ENCODE measurements around the gene ZNF135. TPM values are rescaled to one million over a fixed set of nuclear protein-coding genes. Genes with fewer than 3 reads are reported as not detected.

The ZNF135 gene
- total RNA-seq (2014; rRNA removed; shearing (Covaris generic)) = 0.07 TPM in 1 of 2 replicates, not detected in the other

DNA sequence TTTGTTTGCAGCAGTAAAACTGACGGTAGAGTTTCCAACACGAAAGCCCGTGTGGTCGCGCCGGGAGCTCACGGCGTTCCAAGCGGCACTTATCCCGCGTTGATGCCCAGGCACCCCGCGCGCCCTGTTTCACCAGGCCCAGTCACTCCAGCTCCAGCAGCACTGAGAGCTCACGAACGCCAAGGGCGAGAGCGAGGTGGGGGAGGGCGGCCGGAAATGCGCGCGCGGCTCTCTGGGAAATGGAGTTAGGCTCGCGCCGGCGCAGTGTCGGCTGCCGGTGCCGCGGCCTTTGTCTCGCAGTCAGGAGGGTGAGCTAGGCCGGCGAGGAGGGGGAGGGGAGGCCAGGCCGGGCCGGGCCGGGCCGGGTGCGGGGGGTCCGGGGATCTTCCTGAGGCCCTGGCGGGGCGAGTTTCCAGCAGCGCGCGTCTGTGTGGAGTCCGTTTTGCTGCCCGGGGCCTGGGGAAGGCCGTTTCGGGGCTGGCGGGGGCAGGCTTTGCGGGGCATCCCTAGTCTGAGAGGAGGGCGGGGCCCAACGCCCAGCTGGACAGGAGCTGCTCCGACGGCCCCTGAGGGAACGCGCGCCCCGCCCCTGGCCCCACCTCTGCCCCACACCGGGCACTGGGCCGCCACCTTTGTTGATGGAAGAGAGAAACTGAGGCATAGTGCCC is at the start of gene ZNF135:
ZNF135 (plus strand) TSS at position 280 of the 668 bp plus-strand sequence. CDS start 721 bp downstream, outside the sequence.
- Histone ChIP-seq H3K4me3 (ENCODE audit: insufficient read depth, low read depth, low read length) (peak within 1 kb of the TSS; percentile 38; the same call in 1 of the 2 replicates), H3K36me3 (replicated peaks; ENCODE audit: control insufficient read depth, insufficient read depth, low read length) (peaks cover 4% of the 10 kb centered on the region), H3K27me3 (ENCODE audit: control insufficient read depth, insufficient read depth, low read length) (no peaks in the 10 kb centered on the region)
- DNase-seq = peak; percentile 99

DNA sequence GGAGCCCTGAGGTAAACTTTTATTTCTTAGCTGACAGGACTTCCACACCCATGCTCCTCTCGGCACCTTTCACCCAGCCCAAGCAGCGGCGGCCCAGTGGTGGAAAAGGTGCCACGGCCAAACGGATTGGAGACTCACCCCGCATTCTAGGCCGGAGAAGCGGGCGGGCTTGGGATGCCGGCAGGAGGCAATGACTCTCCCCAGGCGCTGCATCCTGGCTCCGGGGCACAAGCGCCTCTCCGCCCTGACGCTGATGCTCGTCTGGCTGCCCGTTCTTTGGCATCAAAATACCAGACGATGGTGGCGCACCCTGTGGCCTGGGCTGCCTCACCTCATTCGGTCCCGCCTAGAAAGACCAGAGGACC is 49.8 kb upstream of the ZNF135 start:
- H3K4me3 ChIP-seq (ENCODE audit: insufficient read depth, low read depth, low read length) = no peak overlapping the region

DNA sequence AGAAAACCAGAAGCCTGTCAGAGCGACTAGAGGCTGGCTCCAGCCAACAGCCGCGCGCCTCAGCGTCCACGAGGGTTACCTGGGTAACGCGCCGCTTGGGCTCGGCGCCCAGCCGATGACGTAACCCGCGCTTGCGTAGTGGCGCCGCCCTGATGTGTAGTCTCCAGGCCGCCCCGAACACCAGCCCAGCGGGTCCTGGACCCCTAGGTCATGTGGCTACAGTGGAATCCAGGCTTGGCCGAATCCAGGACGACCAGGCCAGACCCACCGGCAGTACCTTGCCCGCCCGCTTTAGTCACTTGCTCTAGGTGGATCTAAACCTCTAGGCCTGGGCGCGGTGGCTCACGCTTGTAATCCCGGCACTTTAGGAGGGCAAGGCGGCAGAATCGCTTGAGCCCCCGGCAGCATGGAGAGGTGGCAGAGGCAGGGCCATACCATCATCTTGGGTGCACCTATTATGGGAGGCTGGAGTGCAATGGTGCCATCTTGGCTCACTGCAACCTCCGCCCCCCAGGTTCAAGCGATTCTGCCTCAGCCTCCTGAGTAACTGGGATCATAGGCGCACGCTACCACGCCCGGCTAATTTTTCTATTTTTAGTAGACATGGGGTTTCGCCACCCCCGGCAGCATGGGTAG is 49.3 kb upstream of the ZNF135 start:
- Histone ChIP-seq H3K36me3 (replicated peaks; ENCODE audit: control insufficient read depth, insufficient read depth, low read length) (peaks cover 4% of the 10 kb centered on the region), H3K27me3 (ENCODE audit: control insufficient read depth, insufficient read depth, low read length) (no peaks in the 10 kb centered on the region), H3K4me3 (ENCODE audit: insufficient read depth, low read depth, low read length) (no peak overlapping the region)
- DNase-seq = no peak

More for the DNA sequence above, 49.8 kb upstream of the ZNF135 start:
- no peak for DNase-seq
- peaks cover 5% of the 10 kb centered on the region for H3K36me3 ChIP-seq (replicated peaks; ENCODE audit: control insufficient read depth, insufficient read depth, low read length)
- no peaks in the 10 kb centered on the region for H3K27me3 ChIP-seq (ENCODE audit: control insufficient read depth, insufficient read depth, low read length)

DNA sequence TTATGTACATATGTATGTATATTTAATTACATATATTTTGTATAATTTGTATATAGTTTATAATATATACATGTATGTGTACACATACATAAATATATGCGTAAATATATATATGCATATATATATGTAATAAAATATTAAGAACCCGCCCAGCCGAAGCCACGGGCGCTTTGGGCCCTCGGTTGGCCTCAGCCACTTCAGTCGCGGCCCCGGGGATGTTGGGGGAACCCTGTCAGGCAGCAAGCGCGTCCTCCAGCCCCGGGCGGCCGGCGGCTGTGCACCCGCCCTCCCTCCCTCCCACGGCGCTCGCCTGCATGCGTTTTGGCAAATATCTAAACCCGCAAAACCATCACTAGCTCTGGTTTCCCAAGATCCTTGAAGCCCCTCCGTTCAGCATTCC is 48.6 kb upstream of the ZNF135 start:
- Histone ChIP-seq H3K36me3 (replicated peaks; ENCODE audit: control insufficient read depth, insufficient read depth, low read length) (peaks cover 2% of the 10 kb centered on the region), H3K27me3 (ENCODE audit: control insufficient read depth, insufficient read depth, low read length) (no peaks in the 10 kb centered on the region), H3K4me3 (ENCODE audit: insufficient read depth, low read depth, low read length) (no peak overlapping the region)
- no peak for DNase-seq

DNA sequence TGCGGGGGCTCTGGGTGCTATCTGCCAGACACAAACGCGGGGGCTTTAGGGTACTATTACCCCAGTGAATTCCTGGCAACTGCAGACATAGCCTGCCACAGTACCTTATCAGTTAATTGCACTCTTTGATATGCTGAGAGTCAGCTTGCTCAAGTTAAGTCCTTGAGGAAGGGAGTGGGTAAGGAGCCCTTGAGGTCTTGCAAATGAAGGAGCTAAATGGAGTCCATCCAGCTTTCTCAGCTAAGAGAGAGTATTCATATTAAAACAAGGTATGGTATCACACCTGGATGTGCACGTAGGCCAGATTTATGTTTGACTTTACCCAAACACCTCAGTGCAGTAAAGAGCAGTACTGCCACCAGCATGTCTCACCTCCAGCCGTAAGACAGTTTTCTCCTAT is 44.9 kb upstream of the ZNF135 start:
- no peaks in the 10 kb centered on the region for H3K27me3 ChIP-seq (ENCODE audit: control insufficient read depth, insufficient read depth, low read length)
- H3K4me3 ChIP-seq (ENCODE audit: insufficient read depth, low read depth, low read length) = no peak overlapping the region

DNA sequence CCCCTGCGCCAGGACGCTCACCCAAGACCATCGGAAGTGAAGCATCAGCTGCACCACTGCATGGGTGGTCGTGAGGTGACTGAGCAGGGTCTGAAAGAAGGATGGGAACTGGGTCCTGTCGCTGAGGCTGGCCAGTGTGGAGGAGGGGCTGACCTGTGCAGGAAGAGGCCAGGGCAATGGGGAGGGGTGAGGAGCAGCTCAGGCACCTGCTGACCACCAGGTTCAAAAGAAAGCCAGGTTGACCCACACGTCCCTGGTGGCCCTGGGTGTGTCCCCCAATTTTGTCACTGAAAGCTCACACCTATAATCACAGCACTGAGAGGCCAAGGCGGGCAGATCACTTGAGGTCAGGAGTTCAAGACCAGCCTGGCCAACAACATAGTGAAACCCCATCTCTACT is 39.0 kb upstream of the ZNF135 start:
- H3K4me3 ChIP-seq (ENCODE audit: insufficient read depth, low read depth, low read length) = no peak overlapping the region
- H3K36me3 ChIP-seq (replicated peaks; ENCODE audit: control insufficient read depth, insufficient read depth, low read length) = no peaks in the 10 kb centered on the region
- no peak for DNase-seq
- no peaks in the 10 kb centered on the region for H3K27me3 ChIP-seq (ENCODE audit: control insufficient read depth, insufficient read depth, low read length)

More for the DNA sequence above, 44.9 kb upstream of the ZNF135 start:
- no peaks in the 10 kb centered on the region for H3K36me3 ChIP-seq (replicated peaks; ENCODE audit: control insufficient read depth, insufficient read depth, low read length)
- no peak for DNase-seq

DNA sequence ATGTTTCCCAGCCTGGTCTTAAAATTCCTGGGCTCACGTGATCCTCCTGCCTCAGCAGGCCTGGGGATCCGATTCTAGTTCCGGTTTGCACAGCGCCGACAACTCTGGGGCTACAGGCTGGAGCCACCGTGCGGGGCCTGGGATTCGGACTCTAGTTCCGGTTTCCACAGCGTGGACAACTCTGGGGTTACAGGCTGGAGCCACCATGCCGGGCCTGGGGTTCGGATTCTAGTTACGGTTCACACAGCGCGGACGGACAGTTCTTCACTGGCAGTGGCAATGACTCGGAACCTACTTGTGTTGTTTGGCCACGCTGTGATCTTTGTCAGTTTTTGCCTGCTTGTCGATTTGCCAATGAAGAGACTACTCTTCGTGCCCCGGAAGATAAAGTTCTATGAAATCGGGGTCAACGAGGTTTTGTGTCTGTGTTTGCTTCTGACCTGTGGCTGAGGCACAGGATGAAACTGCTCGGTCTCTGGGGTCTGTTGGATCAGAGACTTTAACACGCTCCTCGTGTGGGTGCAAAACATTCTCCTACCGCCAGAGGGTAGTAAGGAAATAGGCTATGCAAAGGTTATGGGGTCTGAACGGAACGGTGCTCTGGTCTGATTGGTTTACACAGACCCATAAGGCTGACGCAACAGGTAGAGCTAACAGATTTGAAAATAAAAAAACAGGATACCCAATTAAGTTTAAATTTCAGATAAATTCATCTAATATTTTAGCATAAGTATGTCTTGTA is 37.4 kb upstream of the ZNF135 start:
- peak; percentile 86 for DNase-seq
- H3K4me3 ChIP-seq (ENCODE audit: insufficient read depth, low read depth, low read length) = no peak overlapping the region
- no peaks in the 10 kb centered on the region for H3K36me3 ChIP-seq (replicated peaks; ENCODE audit: control insufficient read depth, insufficient read depth, low read length)
- H3K27me3 ChIP-seq (ENCODE audit: control insufficient read depth, insufficient read depth, low read length) = no peaks in the 10 kb centered on the region

DNA sequence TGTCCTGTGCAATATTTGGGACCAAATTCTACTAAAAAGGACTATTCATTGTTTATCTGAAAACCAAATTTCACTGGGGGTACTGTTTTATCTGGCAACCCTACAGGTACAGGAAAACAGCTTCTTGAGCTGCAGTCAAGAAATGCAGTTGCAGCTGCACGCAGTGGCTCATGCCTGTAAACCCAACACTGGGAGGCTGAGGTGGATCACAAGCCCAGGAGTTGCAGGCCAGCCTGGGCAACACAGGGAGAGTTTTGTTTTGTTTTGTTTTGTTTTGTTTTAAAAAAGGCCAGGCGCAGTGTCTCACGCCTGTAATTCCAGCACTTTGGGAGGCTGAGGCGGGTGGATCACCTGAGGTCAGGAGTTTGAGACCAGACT is 36.8 kb upstream of the ZNF135 start:
- no peak for DNase-seq
- Histone ChIP-seq H3K4me3 (ENCODE audit: insufficient read depth, low read depth, low read length) (no peak overlapping the region), H3K27me3 (ENCODE audit: control insufficient read depth, insufficient read depth, low read length) (no peaks in the 10 kb centered on the region), H3K36me3 (replicated peaks; ENCODE audit: control insufficient read depth, insufficient read depth, low read length) (no peaks in the 10 kb centered on the region)

DNA sequence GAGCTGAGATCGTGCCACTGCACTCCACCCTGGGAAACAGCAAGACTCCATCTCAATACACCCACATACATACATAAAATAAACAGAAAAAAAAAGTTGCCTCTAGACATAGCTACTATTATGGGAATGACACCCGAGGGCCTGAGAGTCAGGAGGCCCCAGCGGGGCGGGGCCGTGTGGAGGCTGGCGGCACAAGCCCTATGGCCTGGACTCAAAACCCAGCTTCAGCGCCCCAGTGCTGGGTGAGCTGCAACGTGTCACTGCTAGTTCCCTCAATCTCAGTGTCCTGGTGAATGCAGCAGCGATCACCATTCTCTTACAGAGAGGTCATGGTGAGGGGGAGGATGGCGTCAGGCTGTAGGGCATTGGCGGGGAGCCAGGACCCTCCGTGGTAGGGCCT is 34.4 kb upstream of the ZNF135 start:
- DNase-seq = no peak
- H3K4me3 ChIP-seq (ENCODE audit: insufficient read depth, low read depth, low read length) = no peak overlapping the region
- no peaks in the 10 kb centered on the region for H3K36me3 ChIP-seq (replicated peaks; ENCODE audit: control insufficient read depth, insufficient read depth, low read length)
- no peaks in the 10 kb centered on the region for H3K27me3 ChIP-seq (ENCODE audit: control insufficient read depth, insufficient read depth, low read length)

DNA sequence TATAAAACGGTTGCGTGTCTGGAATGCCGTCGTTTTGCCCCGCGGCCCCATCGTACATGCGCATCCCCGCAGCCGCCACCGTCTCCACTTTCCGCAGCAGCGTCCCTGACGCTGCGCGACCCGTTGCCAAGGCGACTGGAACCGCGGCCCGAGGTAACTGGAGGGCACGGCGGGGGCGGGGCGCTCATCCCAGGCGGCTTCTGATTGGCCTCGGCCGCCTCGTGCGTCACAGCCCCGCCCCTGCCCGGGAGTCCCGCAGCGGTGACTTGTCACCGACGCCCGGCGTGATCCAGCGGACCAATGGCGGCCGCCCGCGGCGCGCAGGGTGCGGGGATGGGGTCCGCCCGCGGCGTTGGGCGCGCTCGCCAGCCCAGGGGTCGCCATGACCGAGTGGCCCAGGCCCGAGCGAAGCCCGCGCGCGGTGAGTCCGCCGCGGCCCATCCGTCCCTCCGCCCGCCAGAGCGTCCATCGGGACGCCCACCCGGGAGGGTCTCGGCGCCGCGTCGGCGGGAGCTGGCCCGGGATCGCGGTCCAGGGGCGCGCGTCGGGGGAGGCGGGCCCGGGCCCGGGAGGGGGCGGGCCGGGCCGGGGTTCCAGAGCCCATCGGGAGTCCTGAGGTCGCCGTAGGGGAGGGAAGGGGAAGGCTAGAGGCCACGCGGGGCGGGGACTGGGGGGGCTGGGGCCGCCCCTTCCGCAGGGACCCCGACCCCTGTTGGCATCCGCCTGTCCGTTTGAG is 25.2 kb upstream of the ZNF135 start, which contains the start of gene ZSCAN1:
ZSCAN1 (plus strand) TSS at position 285 of the 736 bp plus-strand sequence. CDS start 3,812 bp downstream, outside the sequence.
- peak; percentile 90 for DNase-seq
- H3K36me3 ChIP-seq (replicated peaks; ENCODE audit: control insufficient read depth, insufficient read depth, low read length) = no peaks in the 10 kb centered on the region
- no peaks in the 10 kb centered on the region for H3K27me3 ChIP-seq (ENCODE audit: control insufficient read depth, insufficient read depth, low read length)
- H3K4me3 ChIP-seq (ENCODE audit: insufficient read depth, low read depth, low read length) = peak within 1 kb of the TSS; percentile 37; the same call in 1 of the 2 replicates

DNA sequence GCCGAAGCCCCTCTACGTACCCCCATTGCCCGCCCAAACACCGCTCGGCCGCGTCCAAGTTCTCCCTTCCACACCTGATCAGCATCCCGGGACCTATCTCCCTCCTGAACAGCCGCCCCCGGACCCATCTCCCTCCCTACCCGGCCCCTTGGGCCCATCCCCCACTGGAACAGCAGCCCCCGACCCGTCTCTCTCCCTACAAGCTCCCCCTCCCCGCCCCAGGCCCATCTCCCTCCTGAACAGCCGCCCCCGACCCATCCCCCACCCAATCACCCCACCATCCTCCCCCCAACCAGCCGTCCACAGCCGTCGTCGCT is 24.6 kb upstream of the ZNF135 start:
- DNase-seq = peak; percentile 66
- Histone ChIP-seq H3K36me3 (replicated peaks; ENCODE audit: control insufficient read depth, insufficient read depth, low read length) (no peaks in the 10 kb centered on the region), H3K4me3 (ENCODE audit: insufficient read depth, low read depth, low read length) (peak overlapping the region; percentile 37; the same call in 1 of the 2 replicates), H3K27me3 (ENCODE audit: control insufficient read depth, insufficient read depth, low read length) (no peaks in the 10 kb centered on the region)

DNA sequence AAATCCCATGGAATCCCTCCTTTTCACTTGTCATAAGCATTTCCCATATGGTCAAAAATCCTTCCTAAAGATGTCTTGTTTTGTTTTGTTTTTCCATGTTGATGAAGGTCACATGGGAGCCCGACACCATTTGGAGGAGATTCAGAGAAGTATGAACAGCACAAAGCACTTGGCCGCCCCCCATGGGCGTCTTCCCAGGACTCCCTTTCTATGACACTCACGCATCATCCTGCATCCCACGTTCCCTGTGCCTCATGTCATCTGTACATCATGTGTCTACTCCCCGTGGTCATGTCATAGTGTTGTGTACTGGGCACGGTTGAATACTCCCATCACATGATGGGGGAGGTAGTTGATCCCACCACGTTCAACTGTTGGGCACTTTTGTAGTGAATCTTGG is 23.2 kb upstream of the ZNF135 start:
- no peaks in the 10 kb centered on the region for H3K27me3 ChIP-seq (ENCODE audit: control insufficient read depth, insufficient read depth, low read length)
- no peaks in the 10 kb centered on the region for H3K36me3 ChIP-seq (replicated peaks; ENCODE audit: control insufficient read depth, insufficient read depth, low read length)
- H3K4me3 ChIP-seq (ENCODE audit: insufficient read depth, low read depth, low read length) = no peak overlapping the region
- peak; percentile 20 for DNase-seq

DNA sequence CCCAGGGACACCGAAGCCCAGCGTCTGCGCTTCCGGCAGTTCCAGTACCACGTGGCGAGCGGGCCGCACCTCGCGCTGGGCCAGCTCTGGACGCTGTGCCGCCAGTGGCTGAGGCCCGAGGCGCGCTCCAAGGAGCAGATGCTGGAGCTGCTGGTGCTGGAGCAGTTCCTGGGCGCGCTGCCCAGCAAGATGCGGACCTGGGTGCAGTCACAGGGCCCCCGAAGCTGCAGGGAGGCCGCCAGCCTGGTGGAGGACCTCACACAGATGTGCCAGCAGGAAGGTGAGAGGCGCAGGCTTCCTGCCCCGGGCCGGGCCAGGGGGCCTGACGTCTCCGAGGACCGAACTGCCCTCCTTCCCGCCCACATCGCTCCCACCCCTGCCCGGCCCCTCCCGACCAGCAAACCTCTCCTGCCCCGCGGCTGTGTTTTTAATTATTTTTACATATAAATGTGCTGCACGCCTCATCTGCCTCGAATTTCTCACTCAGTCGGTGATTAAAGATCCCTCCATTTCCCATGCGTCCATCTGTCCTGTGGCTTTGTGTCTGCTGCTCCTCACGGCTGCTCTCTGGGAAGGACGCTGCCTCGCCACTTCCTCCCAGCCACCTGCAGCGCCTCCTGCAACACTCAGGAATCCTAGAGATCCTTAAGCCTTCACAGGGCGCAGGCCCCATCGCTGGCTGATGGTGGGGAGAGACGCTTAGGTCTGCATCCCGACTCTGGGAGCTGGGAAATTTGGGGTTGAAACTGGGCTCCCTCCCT is 21.0 kb upstream of the ZNF135 start:
- Histone ChIP-seq H3K4me3 (ENCODE audit: insufficient read depth, low read depth, low read length) (no peak overlapping the region), H3K27me3 (ENCODE audit: control insufficient read depth, insufficient read depth, low read length) (no peaks in the 10 kb centered on the region)
- peak; percentile 56 for DNase-seq

DNA sequence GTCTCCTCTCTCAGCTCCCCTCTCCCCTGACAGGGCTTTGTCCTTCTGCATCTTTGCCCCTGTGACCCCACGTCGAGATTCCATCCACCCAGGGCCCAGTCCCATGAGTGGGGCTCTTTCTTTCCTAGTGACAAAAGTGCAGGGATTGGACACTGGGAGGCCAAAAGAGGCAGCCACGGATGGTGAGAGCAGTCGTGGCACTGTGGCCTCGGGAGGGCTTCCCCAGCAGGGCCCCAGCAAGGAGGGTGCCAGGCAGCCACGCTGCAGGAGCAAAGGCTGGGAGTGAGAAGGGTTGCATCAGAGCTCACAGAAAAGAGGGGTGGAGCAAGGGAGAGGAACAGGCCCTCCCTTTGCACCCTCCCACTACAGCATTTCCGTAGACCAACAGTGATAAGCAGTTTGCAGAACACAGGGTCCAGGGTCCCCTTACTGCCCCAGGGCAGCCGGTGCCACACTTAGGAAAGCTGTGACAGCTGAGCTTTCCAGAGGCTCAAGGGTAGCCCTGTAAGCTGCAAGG is 20.3 kb upstream of the ZNF135 start:
- Histone ChIP-seq H3K27me3 (ENCODE audit: control insufficient read depth, insufficient read depth, low read length) (no peaks in the 10 kb centered on the region), H3K36me3 (replicated peaks; ENCODE audit: control insufficient read depth, insufficient read depth, low read length) (no peaks in the 10 kb centered on the region), H3K4me3 (ENCODE audit: insufficient read depth, low read depth, low read length) (no peak overlapping the region)
- peak; percentile 41 for DNase-seq

More for the DNA sequence above, 21.0 kb upstream of the ZNF135 start:
- no peaks in the 10 kb centered on the region for H3K36me3 ChIP-seq (replicated peaks; ENCODE audit: control insufficient read depth, insufficient read depth, low read length)

All from H7 (cell line).